GM18508 (cell line): ENCODE data around the gene ZNF836.
"Not testable (repeated sequence)": the region's sequence is repeated elsewhere in the genome, so short reads cannot be mapped to it uniquely, and the experiment has no call there.

ENCODE experiments used
- ATAC-seq: cut with Tn5 transposase; IDR thresholded peaks from one replicate; pipeline ENCODE4 v1.9.1; 2021; ENCODE audit warnings: moderate number of reproducible peaks; ENCODE audit not compliant: insufficient read depth, unreplicated experiment

ZNF836 gene

GRCh38 chr19:52171321-52172169 is at the start of gene ZNF836:
Gene ZNF836 (minus strand): TSS chr19:52171621. CDS start chr19:52168072, 3,549 bp downstream.
- no peak for ATAC-seq

GRCh38 chr19:52221031-52221430 is 49.6 kb upstream of the ZNF836 start:
- no peak for ATAC-seq

- no peak for ATAC-seq
These were observed 48.2 kb upstream of the ZNF836 start for GRCh38 chr19:52219611-52220010.

GRCh38 chr19:52217576-52217975 is 46.2 kb upstream of the ZNF836 start:
- ATAC-seq = no peak

GRCh38 chr19:52216401-52216800 is 45.0 kb upstream of the ZNF836 start:
- no peak for ATAC-seq

GRCh38 chr19:52214241-52214640 is 42.8 kb upstream of the ZNF836 start:
- no peak for ATAC-seq

GRCh38 chr19:52212572-52213255 is 41.3 kb upstream of the ZNF836 start:
- ATAC-seq = no peak

GRCh38 chr19:52211926-52212571 is 40.6 kb upstream of the ZNF836 start:
- no peak for ATAC-seq

- no peak for ATAC-seq
These were observed 39.8 kb upstream of the ZNF836 start for GRCh38 chr19:52211203-52211602.

- ATAC-seq = no peak
These were observed 35.1 kb upstream of the ZNF836 start for GRCh38 chr19:52206481-52206880.

- ATAC-seq = not testable (repeated sequence)
These were observed 29.5 kb upstream of the ZNF836 start for GRCh38 chr19:52200755-52201391.

- no peak for ATAC-seq
These were observed 28.6 kb upstream of the ZNF836 start for GRCh38 chr19:52200044-52200443.

- ATAC-seq = no peak
These were observed 27.3 kb upstream of the ZNF836 start for GRCh38 chr19:52198678-52199077.

GRCh38 chr19:52197964-52198363 is 26.5 kb upstream of the ZNF836 start:
- no peak for ATAC-seq

- ATAC-seq = no peak
These were observed 25.0 kb upstream of the ZNF836 start for GRCh38 chr19:52196256-52196967.

GRCh38 chr19:52191951-52192350 is 20.5 kb upstream of the ZNF836 start:
- ATAC-seq = no peak

- no peak for ATAC-seq
These were observed 20.0 kb upstream of the ZNF836 start for GRCh38 chr19:52191389-52191788.

- no peak for ATAC-seq
These were observed 19.3 kb upstream of the ZNF836 start for GRCh38 chr19:52190487-52191293.
